Activated T-cell treated with anti-CD3 and anti-CD28 coated beads for 24 hours (primary cell): ENCODE results near the gene PTPRS.

ENCODE experiments used
- DNase-seq: peaks from one replicate; pipeline ENCODE4 v3.0.0-alpha.2; 2020; ENCODE audit warnings: low read depth

PTPRS gene

GRCh38 chr19:5354403-5354802 lies 13.8 kb upstream of the PTPRS start:
- no peak for DNase-seq

- DNase-seq, result no peak
These were observed 11.7 kb upstream of the PTPRS start for GRCh38 chr19:5352229-5352763.

- DNase-seq, result no peak
These were observed 11.2 kb upstream of the PTPRS start for GRCh38 chr19:5351731-5352228.

- no peak for DNase-seq
These were observed 8.4 kb upstream of the PTPRS start for GRCh38 chr19:5349041-5349440.

GRCh38 chr19:5345895-5346386 lies 5.3 kb upstream of the PTPRS start:
- no peak for DNase-seq

- DNase-seq, result no peak
These were observed 3.2 kb upstream of the PTPRS start for GRCh38 chr19:5343848-5344247.

- no peak for DNase-seq
These were observed 2.1 kb upstream of the PTPRS start for GRCh38 chr19:5342573-5343201.

- DNase-seq, result no peak
These were observed 1.4 kb upstream of the PTPRS start for GRCh38 chr19:5341981-5342380.

GRCh38 chr19:5341448-5341820 lies 822 bp upstream of the PTPRS start:
- no peak for DNase-seq

- DNase-seq, result no peak
These were observed 519 bp downstream of the PTPRS start for GRCh38 chr19:5339950-5340636.

GRCh38 chr19:5339198-5339949 lies 1.2 kb downstream of the PTPRS start:
- DNase-seq, result no peak

GRCh38 chr19:5338656-5339197 lies 1.9 kb downstream of the PTPRS start:
- DNase-seq, result no peak

- no peak for DNase-seq
These were observed 2.6 kb downstream of the PTPRS start for GRCh38 chr19:5337708-5338655.

- no peak for DNase-seq
These were observed 3.5 kb downstream of the PTPRS start for GRCh38 chr19:5337126-5337525.

- no peak for DNase-seq
These were observed 4.2 kb downstream of the PTPRS start for GRCh38 chr19:5336195-5336965.

- no peak for DNase-seq
These were observed 5.0 kb downstream of the PTPRS start for GRCh38 chr19:5335593-5335992.

GRCh38 chr19:5334824-5335500 lies 5.7 kb downstream of the PTPRS start:
- DNase-seq, result no peak

- DNase-seq, result no peak
These were observed 6.3 kb downstream of the PTPRS start for GRCh38 chr19:5334366-5334739.

- no peak for DNase-seq
These were observed 6.8 kb downstream of the PTPRS start for GRCh38 chr19:5333581-5334365.
